Neural crest cell (in vitro differentiated cells): Measurements from ENCODE around the gene NTN1. TPM values are rescaled to one million over a fixed set of nuclear protein-coding genes. Genes with fewer than 3 reads are reported as not detected.

Experiments used
- DNase-seq: peaks from one replicate; pipeline ENCODE4 v3.0.0; 2021; ENCODE audit warnings: low read depth, mixed read lengths, low spot score
- H3K27ac Mint-ChIP-seq: one replicate; pipeline ENCODE4 v1.8.0; 2021; ENCODE audit warnings: mild to moderate bottlenecking, mixed read lengths; ENCODE audit not compliant: unreplicated experiment
- H3K27me3 Mint-ChIP-seq: 2 replicates; pipeline ENCODE4 v1.8.0; 2021; ENCODE audit warnings: low read depth, mild to moderate bottlenecking, mixed read lengths
- H3K36me3 Mint-ChIP-seq: 2 replicates; pipeline ENCODE4 v1.8.0; 2021; ENCODE audit warnings: low read depth, mild to moderate bottlenecking, mixed read lengths
- H3K4me1 Mint-ChIP-seq: 2 replicates; pipeline ENCODE4 v1.8.0; 2021; ENCODE audit warnings: mixed read lengths
- H3K4me3 Mint-ChIP-seq: one replicate; pipeline ENCODE4 v1.8.0; 2021; ENCODE audit warnings: mild to moderate bottlenecking, mixed read lengths
- H3K9me3 Mint-ChIP-seq: 2 replicates; pipeline ENCODE4 v1.8.0; 2021; ENCODE audit warnings: mixed read lengths
- CTCF ChIP-seq: fragments of 200-600 bp; sonication (generic); conservative IDR thresholded peaks from 2 replicates; pipeline ENCODE4 v1.5.0; 2021; ENCODE audit warnings: antibody characterized with exemption, mild to moderate bottlenecking
- total RNA-seq: library from RNA; stranded (reverse); gene quantifications from 2 replicates; pipeline ENCODE4 v1.2.1, GENCODE V29; 2021

Gene NTN1
- total RNA-seq, 1 donor from 2014 or later: 10.1 TPM

- TF ChIP-seq CTCF: no peak
- Mint-ChIP-seq H3K36me3 (no peaks in the 10 kb centered on the region), H3K4me1 (peaks cover 33% of the 10 kb centered on the region), H3K9me3 (no peaks in the 10 kb centered on the region), H3K27me3 (no peaks in the 10 kb centered on the region), H3K27ac (no peak overlapping the region), H3K4me3 (no peak overlapping the region)
- DNase-seq: no peak
These were observed 263.6 kb downstream of the NTN1 start for GRCh38 chr17:9284884-9285283.

- TF ChIP-seq CTCF: no peak
- Mint-ChIP-seq H3K36me3 (no peaks in the 10 kb centered on the region), H3K4me1 (peaks cover 35% of the 10 kb centered on the region), H3K27me3 (no peaks in the 10 kb centered on the region), H3K27ac (no peak overlapping the region), H3K4me3 (no peak overlapping the region), H3K9me3 (no peaks in the 10 kb centered on the region)
- DNase-seq: no peak
These were observed 264.5 kb downstream of the NTN1 start for GRCh38 chr17:9285602-9286427.

DNA sequence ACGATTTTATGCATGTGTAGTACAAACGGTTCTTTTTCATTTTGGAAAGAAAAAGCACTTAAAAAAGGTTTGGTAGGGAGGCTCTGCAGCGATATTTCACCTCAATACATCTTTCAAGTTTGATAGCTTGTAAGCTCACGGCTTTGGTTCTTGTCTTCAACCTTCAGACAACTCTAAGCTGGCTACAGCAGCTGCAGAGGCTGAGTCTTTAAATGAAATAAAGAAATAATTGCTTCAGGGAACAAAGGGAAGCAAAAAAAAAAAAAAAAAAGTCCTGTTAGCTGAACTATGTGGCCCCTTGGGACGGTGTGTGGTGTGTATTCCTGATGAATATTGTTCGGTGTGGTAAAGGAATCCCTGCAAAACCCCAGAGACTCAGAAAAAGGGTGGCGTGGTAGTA, 265.1 kb downstream of the NTN1 start:
- no peak for DNase-seq
- Mint-ChIP-seq H3K4me3 (no peak overlapping the region), H3K9me3 (no peaks in the 10 kb centered on the region), H3K36me3 (no peaks in the 10 kb centered on the region), H3K27me3 (no peaks in the 10 kb centered on the region), H3K4me1 (peaks cover 35% of the 10 kb centered on the region), H3K27ac (no peak overlapping the region)
- no peak for TF ChIP-seq CTCF

GRCh38 chr17:9287306-9287705, 266.0 kb downstream of the NTN1 start:
- H3K36me3 Mint-ChIP-seq: no peaks in the 10 kb centered on the region
- H3K27ac Mint-ChIP-seq: no peak overlapping the region
- no peak for TF ChIP-seq CTCF
- no peak overlapping the region for H3K4me3 Mint-ChIP-seq
- no peaks in the 10 kb centered on the region for H3K27me3 Mint-ChIP-seq
- DNase-seq: no peak
- no peaks in the 10 kb centered on the region for H3K9me3 Mint-ChIP-seq
- peaks cover 35% of the 10 kb centered on the region for H3K4me1 Mint-ChIP-seq

DNA sequence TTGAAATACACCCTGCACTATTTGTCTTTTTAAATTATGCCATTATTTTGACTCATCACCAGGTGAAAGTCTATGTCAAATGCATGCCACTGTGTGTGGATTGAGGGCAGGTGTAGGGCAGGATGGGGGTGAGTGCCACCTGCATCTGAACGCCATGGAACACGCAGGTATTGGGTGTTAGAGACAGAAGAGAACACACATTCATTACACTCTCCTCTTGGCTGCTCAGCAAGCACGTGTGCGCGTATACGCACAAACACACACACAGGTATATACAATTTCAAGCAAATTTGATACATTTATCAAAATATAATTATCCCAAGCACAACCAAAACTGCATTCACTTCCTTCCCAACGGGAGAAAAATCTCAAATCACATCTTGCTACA, 268.9 kb downstream of the NTN1 start:
- Mint-ChIP-seq H3K27me3 (no peaks in the 10 kb centered on the region), H3K36me3 (no peaks in the 10 kb centered on the region), H3K9me3 (no peaks in the 10 kb centered on the region), H3K4me3 (no peak overlapping the region), H3K4me1 (peaks cover 31% of the 10 kb centered on the region), H3K27ac (no peak overlapping the region)
- DNase-seq: no peak
- no peak for TF ChIP-seq CTCF
